HEK293 (cell line): ENCODE data around the gene NADK.

Source experiments
- BCL11B ChIP-seq: fragments of 450-650 bp; formaldehyde crosslinking; IDR thresholded peaks from 2 replicates; pipeline ENCODE4 v1.5.1; 2016; ENCODE audit warnings: low read depth, missing biosample characterization, missing genetic modification characterization
- GLI2 ChIP-seq: fragments of 450-650 bp; formaldehyde crosslinking; IDR thresholded peaks from 2 replicates; pipeline ENCODE4; 2017; ENCODE audit warnings: missing biosample characterization, missing genetic modification characterization, low read depth, borderline replicate concordance
- GLI4 ChIP-seq: fragments of 450-650 bp; formaldehyde crosslinking; IDR thresholded peaks from 2 replicates; pipeline ENCODE4 v1.5.1; 2016; ENCODE audit warnings: missing biosample characterization, missing genetic modification characterization
- GLIS1 ChIP-seq: fragments of 450-650 bp; formaldehyde crosslinking; IDR thresholded peaks from 2 replicates; pipeline ENCODE4 v1.5.1; 2016; ENCODE audit warnings: missing biosample characterization, missing genetic modification characterization
- KLF17 ChIP-seq: fragments of 450-650 bp; formaldehyde crosslinking; IDR thresholded peaks from 2 replicates; pipeline ENCODE4 v1.5.1; 2016; ENCODE audit warnings: missing biosample characterization, missing genetic modification characterization
- PRDM6 ChIP-seq: fragments of 450-650 bp; formaldehyde crosslinking; IDR thresholded peaks from 2 replicates; pipeline ENCODE4 v1.5.1; 2017; ENCODE audit warnings: missing biosample characterization, missing genetic modification characterization
- RBAK ChIP-seq: fragments of 450-650 bp; formaldehyde crosslinking; IDR thresholded peaks from 2 replicates; pipeline ENCODE4 v1.5.1; 2016; ENCODE audit warnings: missing biosample characterization, missing genetic modification characterization
- ZNF169 ChIP-seq: fragments of 450-650 bp; formaldehyde crosslinking; IDR thresholded peaks from 2 replicates; pipeline ENCODE4 v1.5.1; 2016; ENCODE audit warnings: missing biosample characterization, missing genetic modification characterization
- ZNF19 ChIP-seq: fragments of 450-650 bp; formaldehyde crosslinking; IDR thresholded peaks from 2 replicates; pipeline ENCODE4; 2016; ENCODE audit warnings: missing biosample characterization, missing genetic modification characterization, low read depth
- ZNF324 ChIP-seq: fragments of 450-650 bp; formaldehyde crosslinking; IDR thresholded peaks from 2 replicates; pipeline ENCODE4 v1.5.1; 2016; ENCODE audit warnings: missing biosample characterization, missing genetic modification characterization
- ZNF404 ChIP-seq: fragments of 450-650 bp; formaldehyde crosslinking; IDR thresholded peaks from 2 replicates; pipeline ENCODE4 v1.5.1; 2017; ENCODE audit warnings: missing biosample characterization, missing genetic modification characterization
- ZNF473 ChIP-seq: fragments of 450-650 bp; formaldehyde crosslinking; IDR thresholded peaks from 2 replicates; pipeline ENCODE4 v1.5.1; 2017; ENCODE audit warnings: missing biosample characterization, missing genetic modification characterization
- ZNF48 ChIP-seq: fragments of 450-650 bp; formaldehyde crosslinking; IDR thresholded peaks from 2 replicates; pipeline ENCODE4 v1.5.1; 2016; ENCODE audit warnings: missing biosample characterization, missing genetic modification characterization
- ZNF518A ChIP-seq: fragments of 450-650 bp; formaldehyde crosslinking; conservative IDR thresholded peaks from 2 replicates; pipeline ENCODE4 v1.5.1; 2016; ENCODE audit warnings: low read depth, missing biosample characterization, missing genetic modification characterization
- ZNF548 ChIP-seq: fragments of 450-650 bp; formaldehyde crosslinking; IDR thresholded peaks from 2 replicates; pipeline ENCODE4 v1.5.1; 2016; ENCODE audit warnings: missing biosample characterization, missing genetic modification characterization
- ZNF560 ChIP-seq: fragments of 450-650 bp; formaldehyde crosslinking; IDR thresholded peaks from 2 replicates; pipeline ENCODE4 v1.5.1; 2017; ENCODE audit warnings: missing biosample characterization, missing genetic modification characterization, borderline replicate concordance
- ZNF571 ChIP-seq: fragments of 450-650 bp; formaldehyde crosslinking; IDR thresholded peaks from 2 replicates; pipeline ENCODE4 v1.5.0; 2017; ENCODE audit warnings: missing biosample characterization, missing genetic modification characterization
- ZNF624 ChIP-seq: fragments of 450-650 bp; formaldehyde crosslinking; IDR thresholded peaks from 2 replicates; pipeline ENCODE4 v1.5.1; 2017; ENCODE audit warnings: missing biosample characterization, missing genetic modification characterization
- ZNF639 ChIP-seq: fragments of 450-650 bp; formaldehyde crosslinking; IDR thresholded peaks from 2 replicates; pipeline ENCODE4 v1.5.1; 2016; ENCODE audit warnings: missing biosample characterization, missing genetic modification characterization
- ZNF645 ChIP-seq: fragments of 450-650 bp; formaldehyde crosslinking; IDR thresholded peaks from 2 replicates; pipeline ENCODE4; 2016; ENCODE audit warnings: missing biosample characterization, missing genetic modification characterization
- ZSCAN4 ChIP-seq: fragments of 450-650 bp; formaldehyde crosslinking; IDR thresholded peaks from 2 replicates; pipeline ENCODE4 v1.5.1; 2017; ENCODE audit warnings: missing biosample characterization, missing genetic modification characterization
- ZSCAN5A ChIP-seq: fragments of 450-650 bp; formaldehyde crosslinking; IDR thresholded peaks from 2 replicates; pipeline ENCODE4 v1.5.1; 2016; ENCODE audit warnings: missing biosample characterization, missing genetic modification characterization
- TF ChIP-seq, protein P1 (sequence below): fragments of 450-650 bp; formaldehyde crosslinking; IDR thresholded peaks from 2 replicates; pipeline ENCODE4 v1.5.1; 2016; ENCODE audit warnings: missing biosample characterization, missing genetic modification characterization

NADK gene

DNA sequence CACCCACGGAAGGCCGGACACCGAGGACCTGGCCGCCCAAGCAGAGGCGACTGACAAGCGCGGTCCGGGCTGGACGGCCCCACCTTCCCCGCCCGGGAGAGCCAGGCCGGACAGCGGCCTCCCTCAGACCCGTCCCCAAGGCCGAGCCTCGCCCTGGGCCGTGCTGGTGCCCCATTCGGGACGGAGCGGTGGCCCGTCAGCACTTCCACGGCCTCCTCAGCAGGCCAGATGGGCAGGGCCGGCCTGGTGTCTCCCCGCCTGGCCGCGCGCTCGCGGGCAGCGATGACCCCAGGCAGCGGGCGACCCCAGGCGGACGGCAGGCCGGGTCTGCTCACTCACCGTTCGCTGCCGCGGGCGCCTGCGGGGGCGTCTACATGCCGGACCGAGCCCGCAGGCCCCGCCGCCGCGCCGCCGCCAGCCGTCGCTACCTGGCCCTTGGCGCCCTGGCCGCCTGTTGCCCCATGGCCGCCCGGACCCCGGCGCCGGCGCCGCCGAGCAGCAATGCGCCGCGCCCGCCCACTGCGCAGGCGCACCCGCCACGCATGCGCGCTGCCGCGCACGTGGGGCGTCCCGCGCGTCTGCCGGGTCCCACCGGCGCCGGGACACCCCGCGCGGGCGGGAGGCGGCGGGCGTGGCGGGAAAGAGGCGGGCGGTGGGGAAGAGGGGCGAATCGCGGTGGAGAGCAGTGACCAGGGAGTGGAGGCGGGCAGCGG, at the start of gene NADK (continued):
- TF ChIP-seq ZNF639 (tag by site-specific recombination) (no peak), ZNF560 (tag by site-specific recombination) (no peak), ZNF324 (tag by site-specific recombination) (no peak), RBAK (tag by site-specific recombination) (no peak), ZNF404 (tag by site-specific recombination) (no peak), ZNF548 (tag by site-specific recombination) (no peak), KLF17 (tag by site-specific recombination) (no peak), ZNF48 (tag by site-specific recombination) (no peak), PRDM6 (tag by site-specific recombination) (no peak), ZNF624 (tag by site-specific recombination) (no peak), GLI4 (tag by site-specific recombination) (no peak), GLI2 (tag by site-specific recombination) (no peak), BCL11B (tag by site-specific recombination) (no peak; the same call in 1 of the 2 replicates), ZSCAN5A (tag by site-specific recombination) (0 out of 2 replicates have a peak, but pooled peaks have one; percentile 41), GLIS1 (no peak), ZNF518A (no peak), ZSCAN4 (tag by site-specific recombination) (no peak), ZNF571 (tag by site-specific recombination) (no peak), ZNF473 (tag by site-specific recombination) (no peak), ZNF169 (tag by site-specific recombination) (no peak), ZNF19 (tag by site-specific recombination) (no peak), ZNF645 (tag by site-specific recombination) (no peak)
- TF ChIP-seq, protein P1, sequence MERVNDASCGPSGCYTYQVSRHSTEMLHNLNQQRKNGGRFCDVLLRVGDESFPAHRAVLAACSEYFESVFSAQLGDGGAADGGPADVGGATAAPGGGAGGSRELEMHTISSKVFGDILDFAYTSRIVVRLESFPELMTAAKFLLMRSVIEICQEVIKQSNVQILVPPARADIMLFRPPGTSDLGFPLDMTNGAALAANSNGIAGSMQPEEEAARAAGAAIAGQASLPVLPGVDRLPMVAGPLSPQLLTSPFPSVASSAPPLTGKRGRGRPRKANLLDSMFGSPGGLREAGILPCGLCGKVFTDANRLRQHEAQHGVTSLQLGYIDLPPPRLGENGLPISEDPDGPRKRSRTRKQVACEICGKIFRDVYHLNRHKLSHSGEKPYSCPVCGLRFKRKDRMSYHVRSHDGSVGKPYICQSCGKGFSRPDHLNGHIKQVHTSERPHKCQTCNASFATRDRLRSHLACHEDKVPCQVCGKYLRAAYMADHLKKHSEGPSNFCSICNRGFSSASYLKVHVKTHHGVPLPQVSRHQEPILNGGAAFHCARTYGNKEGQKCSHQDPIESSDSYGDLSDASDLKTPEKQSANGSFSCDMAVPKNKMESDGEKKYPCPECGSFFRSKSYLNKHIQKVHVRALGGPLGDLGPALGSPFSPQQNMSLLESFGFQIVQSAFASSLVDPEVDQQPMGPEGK (tag by site-specific recombination): no peak
